Upper lobe of right lung (tissue), 1 donor: ENCODE measurements around the gene CERKL. TPM values are rescaled to one million over a fixed set of nuclear protein-coding genes. Genes with fewer than 3 reads are reported as not detected.

Experiments used
- ATAC-seq: fragments of 200-7000 bp; cut with Tn5 transposase; one replicate; pipeline ENCODE4 v1.9.1; 2020; ENCODE audit warnings: mild to moderate bottlenecking, moderate library complexity
- DNase-seq: peaks from one replicate; pipeline ENCODE4 v3.0.0-alpha.2; 2020
- H3K27ac ChIP-seq: fragments of 200-600 bp; one replicate; pipeline ENCODE4 v1.8.0; 2022
- H3K27me3 ChIP-seq: fragments of 200-600 bp; one replicate; pipeline ENCODE4 v1.8.0; 2022; ENCODE audit warnings: mild to moderate bottlenecking
- H3K36me3 ChIP-seq: fragments of 200-600 bp; one replicate; pipeline ENCODE4 v1.8.0; 2022
- H3K4me1 ChIP-seq: fragments of 200-600 bp; one replicate; pipeline ENCODE4 v1.8.0; 2022
- H3K4me3 ChIP-seq: fragments of 200-600 bp; one replicate; pipeline ENCODE4 v1.8.0; 2022; ENCODE audit warnings: mild to moderate bottlenecking
- H3K9me3 ChIP-seq: fragments of 200-600 bp; one replicate; pipeline ENCODE4 v1.8.0; 2022
- CTCF ChIP-seq: fragments of 200-600 bp; IDR thresholded peaks from one replicate; pipeline ENCODE4 v1.8.0; 2022; ENCODE audit warnings: antibody characterized with exemption
- intact Hi-C: fragments of 100-400 bp; cut with DNase I; formaldehyde crosslinking; loops from one replicate; pipeline ENCODE4 v1.11.0; 2022
- total RNA-seq: library from RNA; stranded (reverse); fragmentation: NEBNext Ultra II Directional; extraction: Animal tissue kit (Norgen Biotek cat#: 25700); gene quantifications from one replicate; pipeline ENCODE4 v1.2.1, GENCODE V29; 2021
- donor health status: DM: no; HTN: yes; CAD: no; lungs with severe emphysema.

CERKL gene
- total RNA-seq, 1 donor from 2014 or later: 0.29 TPM

GRCh38 chr2:181646415-181646987, 10.4 kb downstream of the CERKL start:
- no peak for TF ChIP-seq CTCF
- H3K27me3 ChIP-seq: no peaks in the 10 kb centered on the region
- DNase-seq: no peak
- H3K4me3 ChIP-seq: no peak overlapping the region
- H3K4me1 ChIP-seq: no peaks in the 10 kb centered on the region
- H3K36me3 ChIP-seq: no peaks in the 10 kb centered on the region
- H3K27ac ChIP-seq: no peak overlapping the region
- H3K9me3 ChIP-seq: no peaks in the 10 kb centered on the region
- ATAC-seq: no peak
- intact Hi-C loops: no loop called here

- H3K27me3 ChIP-seq: no peaks in the 10 kb centered on the region
- ATAC-seq: no peak
- no peak overlapping the region for H3K4me3 ChIP-seq
- no peak overlapping the region for H3K27ac ChIP-seq
- no peaks in the 10 kb centered on the region for H3K36me3 ChIP-seq
- DNase-seq: no peak
- TF ChIP-seq CTCF: no peak
- intact Hi-C loops: no loop called here
- H3K4me1 ChIP-seq: no peaks in the 10 kb centered on the region
- H3K9me3 ChIP-seq: no peaks in the 10 kb centered on the region
Measured at GRCh38 chr2:181643151-181643550, 13.8 kb downstream of the CERKL start.

- Histone ChIP-seq H3K27ac (no peak overlapping the region), H3K27me3 (no peaks in the 10 kb centered on the region), H3K36me3 (no peaks in the 10 kb centered on the region), H3K4me1 (no peaks in the 10 kb centered on the region), H3K9me3 (no peaks in the 10 kb centered on the region), H3K4me3 (no peak overlapping the region)
- DNase-seq: no peak
- intact Hi-C loops: no loop called here
- ATAC-seq: no peak
- TF ChIP-seq CTCF: no peak
Measured at GRCh38 chr2:181642086-181642485, 14.8 kb downstream of the CERKL start.

GRCh38 chr2:181639686-181640085, 17.2 kb downstream of the CERKL start:
- no peak for ATAC-seq
- H3K27ac ChIP-seq: no peak overlapping the region
- H3K36me3 ChIP-seq: no peaks in the 10 kb centered on the region
- H3K27me3 ChIP-seq: no peaks in the 10 kb centered on the region
- intact Hi-C loops: no loop called here
- no peak for TF ChIP-seq CTCF
- no peak overlapping the region for H3K4me3 ChIP-seq
- H3K9me3 ChIP-seq: no peaks in the 10 kb centered on the region
- H3K4me1 ChIP-seq: no peaks in the 10 kb centered on the region
- no peak for DNase-seq

- Histone ChIP-seq H3K4me3 (no peak overlapping the region), H3K9me3 (no peaks in the 10 kb centered on the region), H3K4me1 (no peaks in the 10 kb centered on the region), H3K27ac (no peak overlapping the region), H3K36me3 (no peaks in the 10 kb centered on the region), H3K27me3 (peaks cover 4% of the 10 kb centered on the region)
- ATAC-seq: no peak
- no peak for DNase-seq
- TF ChIP-seq CTCF: no peak
- intact Hi-C loops: no loop called here
Measured at GRCh38 chr2:181632733-181633401, 24.0 kb downstream of the CERKL start.
